GM12891 (cell line): ENCODE measurements around the gene VPS11.
"Not testable (repeated sequence)": the region's sequence is repeated elsewhere in the genome, so short reads cannot be mapped to it uniquely, and the experiment has no call there.

Experiments used
- DNase-seq: peaks from one replicate; pipeline ENCODE4 v3.0.0; 2011; ENCODE audit warnings: low spot score; ENCODE audit not compliant: insufficient read length
- FAIRE-seq: peaks from 2 replicates; lab custom pipeline; 2011; peaks lifted over from hg19 to GRCh38; lab: Jason Lieb, UNC
- PAX5 ChIP-seq: IDR thresholded peaks from 2 replicates; pipeline ENCODE4 v1.6.1; 2011; ENCODE audit warnings: low read length, moderate library complexity, mild to moderate bottlenecking; ENCODE audit not compliant: insufficient read depth, severe bottlenecking
- POLR2A ChIP-seq: IDR thresholded peaks from 2 replicates; pipeline ENCODE4 v1.6.1; 2011; ENCODE audit warnings: low read depth, low read length, control low read depth
- POLR2AphosphoS5 ChIP-seq: IDR thresholded peaks from 2 replicates; pipeline ENCODE4 v1.6.1; 2011; ENCODE audit warnings: low read depth, low read length, control low read depth
- POU2F2 ChIP-seq: IDR thresholded peaks from 2 replicates; pipeline ENCODE4 v1.6.1; 2011; ENCODE audit warnings: low read depth, mild to moderate bottlenecking, control low read depth, low read length, moderate library complexity
- SPI1 ChIP-seq: IDR thresholded peaks from 2 replicates; pipeline ENCODE4 v1.6.1; 2011; ENCODE audit warnings: low read depth, low read length, control low read depth
- TAF1 ChIP-seq: IDR thresholded peaks from 2 replicates; pipeline ENCODE4 v1.6.1; 2011; ENCODE audit warnings: low read depth, low read length, control low read depth

VPS11 gene

DNA sequence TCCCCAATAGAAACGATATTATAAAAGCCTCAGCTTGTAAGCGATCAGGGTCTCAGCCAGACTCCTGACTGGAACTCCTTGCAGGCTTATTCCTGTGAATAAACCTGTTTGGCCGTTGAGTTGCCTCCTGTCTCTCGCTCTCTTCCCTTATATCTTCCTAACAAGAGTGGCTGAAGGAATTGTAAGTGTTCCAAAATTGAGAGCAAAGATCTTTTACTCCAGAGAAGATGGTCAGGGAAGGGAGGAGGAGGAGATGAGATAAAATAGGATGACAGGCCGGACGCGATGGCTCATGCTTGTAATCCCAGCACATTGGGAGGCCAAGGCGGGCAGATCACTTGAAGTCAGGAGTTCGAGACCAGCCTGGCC is 35.7 kb upstream of the VPS11 start:
- TF ChIP-seq SPI1 (no peak), TAF1 (no peak), POU2F2 (no peak), POLR2A (no peak), POLR2AphosphoS5 (no peak), PAX5 (no peak)
- no peak for FAIRE-seq
- no peak for DNase-seq

GRCh38 chr11:119033421-119033820 is 34.2 kb upstream of the VPS11 start:
- FAIRE-seq, DNase-seq: not testable (repeated sequence)

DNA sequence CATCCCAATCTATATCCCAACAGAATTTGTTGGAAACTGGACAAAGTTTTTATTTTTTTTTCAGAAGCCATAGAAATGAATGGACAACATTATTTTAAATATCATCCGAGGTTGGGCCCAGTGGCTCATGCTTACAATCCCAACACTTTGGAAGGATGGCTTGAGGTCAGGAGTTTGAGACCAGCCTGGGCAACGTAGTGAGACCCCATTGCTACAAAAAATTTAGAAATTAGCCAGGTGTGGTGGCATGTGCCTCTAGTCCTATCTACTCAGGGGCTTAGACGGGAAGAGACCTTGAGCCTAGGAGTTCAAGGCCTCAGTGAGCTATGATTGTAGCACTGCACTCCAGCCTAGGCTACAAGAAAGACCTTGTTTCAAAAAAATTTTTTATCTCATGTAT is 32.8 kb upstream of the VPS11 start:
- DNase-seq (no peak), FAIRE-seq (no peak)
- TF ChIP-seq POLR2A (no peak), POU2F2 (no peak), POLR2AphosphoS5 (no peak), PAX5 (no peak), SPI1 (no peak), TAF1 (no peak)

DNA sequence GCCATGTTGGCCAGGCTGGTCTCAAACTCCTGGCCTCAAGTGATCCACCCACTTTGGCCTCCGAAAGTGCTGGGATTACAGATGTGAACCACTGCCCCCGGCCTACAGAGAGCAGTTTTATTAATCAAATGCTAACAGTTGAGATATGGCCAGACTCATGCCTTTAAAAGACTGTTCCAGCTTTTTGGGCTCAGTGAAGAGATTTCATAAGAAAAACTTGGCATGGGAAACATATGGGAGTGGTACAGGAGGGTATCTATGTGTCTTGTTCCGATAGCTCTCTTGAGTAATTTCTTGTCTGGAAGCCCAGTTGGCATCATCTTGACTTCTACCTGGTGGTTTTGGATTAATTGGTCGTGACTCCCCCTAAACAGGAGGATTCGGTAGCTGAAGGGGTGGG is 28.7 kb upstream of the VPS11 start:
- FAIRE-seq (no peak), DNase-seq (no peak)
- no peak for TF ChIP-seq POLR2AphosphoS5
- no peak for TF ChIP-seq POU2F2
- no peak for TF ChIP-seq PAX5
- TF ChIP-seq TAF1, result no peak
- TF ChIP-seq POLR2A, result no peak
- no peak for TF ChIP-seq SPI1

DNA sequence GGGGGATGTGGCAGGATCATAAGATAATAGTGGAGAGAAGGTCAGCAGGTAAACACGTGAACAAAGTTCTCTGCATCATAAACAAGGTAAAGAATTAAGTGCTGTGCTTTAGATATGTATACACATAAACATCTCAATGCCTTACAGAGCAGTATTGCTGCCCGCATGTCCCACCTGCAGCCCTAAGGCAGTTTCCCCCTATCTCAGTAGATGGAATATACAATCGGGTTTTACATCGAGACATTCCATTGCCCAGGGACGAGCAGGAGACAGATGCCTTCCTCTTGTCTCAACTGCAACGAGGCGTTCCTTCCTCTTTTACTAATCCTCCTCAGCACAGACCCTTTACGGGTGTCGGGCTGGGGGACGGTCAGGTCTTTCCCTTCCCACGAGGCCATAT is 28.1 kb upstream of the VPS11 start:
- not testable (repeated sequence) for FAIRE-seq, DNase-seq

DNA sequence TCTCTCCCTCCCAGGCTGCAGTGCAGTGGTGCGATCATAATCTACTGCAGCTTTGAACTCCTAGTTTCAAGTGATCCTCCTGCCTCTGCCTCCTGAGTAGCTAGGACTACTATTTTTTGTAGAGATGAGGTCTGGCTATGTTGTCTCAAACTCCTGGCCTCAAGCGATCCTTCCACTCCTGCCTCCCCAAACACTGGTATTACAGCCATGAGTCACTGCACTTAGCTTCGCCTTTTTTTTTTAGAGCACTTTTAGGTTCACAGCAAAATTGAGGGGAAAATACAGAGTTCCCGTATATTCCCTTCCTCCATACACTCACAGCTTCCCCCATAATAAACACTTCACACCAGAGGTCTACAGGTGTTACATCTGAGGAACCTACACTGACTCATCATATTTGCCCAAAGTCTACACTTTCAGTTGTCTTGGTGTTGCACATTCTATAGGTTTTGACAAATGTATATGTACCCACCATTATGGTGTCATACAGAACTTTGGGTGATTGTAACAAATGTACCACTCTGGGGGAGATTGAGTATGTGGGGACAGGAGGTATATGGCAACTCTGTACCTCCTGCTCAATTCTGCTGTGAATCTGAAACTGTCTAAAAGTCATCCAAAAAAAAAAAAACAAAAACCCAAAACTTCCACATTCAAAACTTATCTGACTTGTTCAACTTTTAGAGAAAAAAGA is 25.6 kb upstream of the VPS11 start:
- DNase-seq, result no peak
- FAIRE-seq, result no peak
- TF ChIP-seq SPI1 (no peak), TAF1 (no peak), POLR2AphosphoS5 (no peak), POLR2A (no peak), PAX5 (no peak), POU2F2 (no peak)

DNA sequence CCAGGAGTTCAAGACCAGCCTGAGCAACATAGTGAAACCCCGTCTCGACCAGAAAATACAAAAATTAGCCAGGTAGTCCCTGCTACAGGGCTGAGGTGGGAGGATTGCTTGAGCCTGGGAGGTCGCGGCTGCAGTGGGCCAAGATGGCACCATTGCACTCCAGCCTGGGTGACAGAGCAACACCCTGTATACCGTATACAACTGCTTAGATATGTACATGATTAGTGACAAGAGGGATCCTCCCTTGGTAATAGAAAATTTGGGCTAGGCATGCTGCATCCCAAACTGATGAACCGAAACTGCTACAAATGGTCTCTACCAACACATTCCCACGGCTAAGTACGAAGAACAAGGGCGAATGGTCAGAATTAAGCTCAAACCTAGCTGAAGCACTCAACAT is 24.7 kb upstream of the VPS11 start:
- FAIRE-seq, result no peak
- TF ChIP-seq PAX5 (no peak), POLR2AphosphoS5 (no peak), TAF1 (no peak), POU2F2 (no peak), SPI1 (no peak), POLR2A (no peak)
- DNase-seq, result no peak

GRCh38 chr11:119044708-119045107 is 22.9 kb upstream of the VPS11 start:
- no peak for FAIRE-seq
- TF ChIP-seq PAX5, result no peak
- no peak for TF ChIP-seq TAF1
- no peak for TF ChIP-seq POU2F2
- TF ChIP-seq POLR2AphosphoS5, result no peak
- TF ChIP-seq SPI1, result no peak
- TF ChIP-seq POLR2A, result no peak
- DNase-seq, result no peak

DNA sequence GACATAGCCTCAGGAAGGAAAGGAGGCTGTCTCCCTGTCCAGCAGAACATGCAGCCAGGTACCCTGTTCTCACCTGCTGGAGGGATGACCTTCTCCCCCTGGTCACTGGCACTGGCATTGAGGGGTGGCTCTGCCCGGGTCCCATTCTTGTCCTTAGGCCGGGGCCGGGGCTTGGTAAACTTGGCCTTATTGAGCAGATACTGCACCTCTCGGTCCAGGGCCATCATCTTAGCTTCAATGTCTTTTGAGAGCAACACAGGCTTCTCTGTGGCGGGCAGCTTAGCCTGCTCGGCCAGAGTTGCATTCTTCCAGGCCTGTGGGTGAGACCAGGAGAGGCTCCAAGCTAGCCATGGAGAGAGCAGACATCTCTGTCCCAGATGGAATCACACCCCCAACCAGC is 21.1 kb upstream of the VPS11 start:
- DNase-seq, result no peak
- no peak for FAIRE-seq

DNA sequence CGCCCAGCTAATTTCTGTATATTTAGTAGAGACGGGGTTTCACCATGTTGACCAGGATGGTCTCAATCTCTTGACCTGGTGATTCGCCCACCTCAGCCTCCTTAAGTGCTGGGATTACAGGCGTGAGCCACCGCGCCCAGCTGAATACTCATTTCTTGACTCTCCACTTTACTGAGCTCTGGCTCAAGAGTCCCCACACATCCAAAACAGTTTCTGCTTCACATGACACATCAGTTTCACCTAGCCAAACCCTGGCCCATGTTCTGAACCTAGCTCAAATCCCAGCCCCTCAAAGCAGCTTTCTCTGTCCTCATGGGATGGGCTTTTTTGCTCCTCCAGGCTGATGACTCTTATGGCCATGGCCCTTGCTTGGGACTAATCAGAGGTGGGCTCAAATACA is 20.4 kb upstream of the VPS11 start:
- FAIRE-seq, result no peak
- DNase-seq, result no peak
- no peak for TF ChIP-seq POLR2AphosphoS5
- no peak for TF ChIP-seq POLR2A
- no peak for TF ChIP-seq PAX5
- TF ChIP-seq SPI1, result no peak
- no peak for TF ChIP-seq POU2F2
- no peak for TF ChIP-seq TAF1

More for the DNA sequence above, 21.1 kb upstream of the VPS11 start:
- no peak for TF ChIP-seq POLR2A

DNA sequence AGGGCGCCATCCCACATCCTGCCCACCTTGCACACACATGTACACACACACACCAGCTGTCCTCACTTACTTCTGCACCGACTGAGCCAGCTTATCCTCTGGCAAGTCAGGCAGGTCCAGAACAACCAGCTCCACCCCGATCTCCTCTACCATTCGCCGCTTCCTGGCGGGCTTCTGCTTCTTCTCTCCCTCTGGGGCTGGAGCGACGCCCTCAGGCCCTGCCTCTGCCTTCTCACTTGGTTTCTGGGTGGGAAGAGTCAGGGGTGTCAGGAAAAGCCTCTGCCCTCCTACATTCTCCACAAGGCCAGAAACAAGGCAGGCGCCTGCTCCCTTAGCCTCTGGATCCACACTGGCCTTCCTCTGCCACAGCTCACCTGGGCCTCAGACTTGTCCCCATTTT is 19.0 kb upstream of the VPS11 start:
- DNase-seq (no peak), FAIRE-seq (no peak)

More for the DNA sequence above, 19.0 kb upstream of the VPS11 start:
- TF ChIP-seq POU2F2 (no peak), SPI1 (no peak), TAF1 (no peak)
